ENCODE measurements around the gene GMNN.
"Not testable (repeated sequence)": the region's sequence is repeated elsewhere in the genome, so short reads cannot be mapped to it uniquely, and the experiment has no call there.

The GMNN gene

GRCh38 chr6:24774696-24775519 lies at the start of gene GMNN:
Gene GMNN, plus strand, starts transcription at chr6:24774937. Its CDS starts 2,310 bp downstream, at chr6:24777247.
- peak; percentile 92 for DNase-seq

DNA sequence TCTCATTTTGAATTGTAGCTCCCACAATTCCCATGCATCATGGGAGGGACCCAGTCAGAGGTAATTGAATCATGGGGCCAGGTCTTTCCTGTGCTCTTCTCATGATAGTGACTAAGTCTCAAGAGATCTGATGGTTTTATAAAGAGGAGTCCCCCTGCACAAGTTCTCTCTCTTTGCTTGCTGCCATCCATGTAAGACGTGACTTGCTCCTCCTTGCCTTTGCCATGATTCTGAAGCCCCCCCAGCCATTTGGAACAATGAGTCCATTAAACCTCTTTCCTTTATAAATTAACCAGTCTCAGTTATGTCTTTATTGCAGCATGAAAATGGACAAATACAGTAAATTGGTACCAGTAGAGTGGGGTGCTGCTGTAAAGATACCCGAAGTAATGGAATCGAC lies 44.1 kb upstream of the GMNN start:
- not testable (repeated sequence) for DNase-seq

DNA sequence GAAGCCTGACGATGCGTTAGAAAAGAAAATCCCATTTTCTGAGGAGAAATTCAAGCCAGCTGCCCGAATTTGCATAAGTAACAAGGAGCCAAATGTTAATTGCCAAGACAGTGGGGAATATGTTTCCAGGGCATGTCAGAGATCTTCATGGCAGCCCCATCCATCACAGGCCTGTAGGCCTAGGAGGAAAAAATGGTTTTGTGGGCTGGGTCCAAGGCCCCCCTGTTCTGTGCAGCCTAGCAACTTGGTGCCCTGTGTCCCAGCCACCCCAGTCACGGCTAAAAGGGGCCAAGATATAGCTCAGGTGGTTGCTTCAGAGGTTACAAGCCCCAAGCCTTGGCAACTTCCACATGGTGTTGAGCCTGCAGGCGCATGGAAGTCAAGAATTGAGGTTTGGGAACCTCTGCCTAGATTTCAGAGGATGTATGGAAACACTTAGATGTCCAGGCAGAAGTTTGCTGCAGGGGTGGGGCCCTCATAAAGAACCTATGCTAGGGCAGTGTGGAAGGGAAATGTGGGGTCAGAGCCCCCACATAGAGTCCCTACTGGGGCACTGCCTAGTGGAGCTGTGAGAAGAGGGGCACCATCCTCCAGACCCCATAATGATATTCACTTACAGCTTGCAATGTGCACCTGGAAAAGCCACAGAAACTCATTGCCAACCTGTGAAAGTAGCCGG lies 43.1 kb upstream of the GMNN start:
- DNase-seq, result not testable (repeated sequence)

- no peak for DNase-seq
These were observed 40.6 kb upstream of the GMNN start for GRCh38 chr6:24734166-24734565.

DNA sequence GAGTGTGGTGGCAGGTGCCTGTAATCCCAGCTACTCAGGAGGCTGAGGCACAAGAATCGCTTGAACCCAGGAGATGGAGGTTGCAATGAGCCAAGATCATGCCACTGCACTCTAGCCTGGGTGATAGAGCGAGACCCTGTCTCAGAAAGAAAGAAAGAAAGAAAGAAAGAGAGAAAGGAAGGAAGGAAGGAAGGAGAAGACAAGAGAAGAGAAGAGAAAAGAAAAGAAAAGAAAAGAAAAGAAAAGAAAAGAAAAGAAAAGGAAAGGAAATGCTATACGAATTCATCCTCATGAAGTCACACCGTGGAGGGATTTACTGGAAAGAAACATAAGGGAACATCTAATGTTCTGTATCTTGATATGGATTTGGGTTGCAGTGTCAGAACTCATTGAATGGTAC lies 40.0 kb upstream of the GMNN start:
- DNase-seq, result not testable (repeated sequence)

GRCh38 chr6:24738741-24739140 lies 36.0 kb upstream of the GMNN start:
- no peak for DNase-seq

DNA sequence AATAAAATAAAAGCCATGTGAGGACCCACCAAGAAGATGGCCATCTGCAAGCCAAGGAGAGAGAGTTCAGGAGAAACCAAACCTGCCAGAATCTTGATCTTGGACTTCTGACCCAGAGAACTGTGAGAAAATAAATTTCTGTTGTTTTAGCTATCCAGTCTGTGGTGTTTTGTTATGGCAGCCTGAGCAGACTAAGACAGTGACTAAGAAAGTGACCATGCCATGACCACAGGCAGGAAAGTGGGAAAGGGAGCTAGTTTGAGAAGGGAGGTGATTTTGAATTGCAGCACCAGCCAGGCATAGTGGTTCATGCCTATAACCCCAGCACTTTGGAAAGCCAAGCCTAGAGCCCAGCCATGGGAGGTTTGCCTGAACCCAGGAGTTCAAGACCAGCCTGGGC lies 33.9 kb upstream of the GMNN start:
- no peak for DNase-seq

- DNase-seq, result no peak
These were observed 32.5 kb upstream of the GMNN start for GRCh38 chr6:24742216-24742738.

GRCh38 chr6:24743265-24743943 lies 31.3 kb upstream of the GMNN start:
- DNase-seq, result peak; percentile 18

DNA sequence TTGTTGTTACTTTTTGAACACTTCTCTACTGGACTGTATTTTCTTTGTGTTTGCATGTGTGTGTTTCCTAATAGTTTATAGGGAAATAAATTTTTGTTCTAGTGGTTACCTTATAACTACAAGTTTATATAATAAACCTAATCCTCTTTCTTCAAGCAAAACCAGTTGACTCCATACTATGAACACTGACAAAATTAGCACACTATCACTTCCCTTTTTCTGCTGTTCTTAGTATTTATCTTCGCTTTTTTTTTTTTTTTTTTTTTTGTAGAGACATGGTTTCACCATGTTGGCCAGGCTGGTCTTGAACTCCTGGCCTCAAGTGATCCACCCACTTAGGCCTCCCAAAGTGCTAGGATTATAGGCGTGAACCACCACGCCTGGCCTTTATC lies 30.8 kb upstream of the GMNN start:
- DNase-seq, result no peak

DNA sequence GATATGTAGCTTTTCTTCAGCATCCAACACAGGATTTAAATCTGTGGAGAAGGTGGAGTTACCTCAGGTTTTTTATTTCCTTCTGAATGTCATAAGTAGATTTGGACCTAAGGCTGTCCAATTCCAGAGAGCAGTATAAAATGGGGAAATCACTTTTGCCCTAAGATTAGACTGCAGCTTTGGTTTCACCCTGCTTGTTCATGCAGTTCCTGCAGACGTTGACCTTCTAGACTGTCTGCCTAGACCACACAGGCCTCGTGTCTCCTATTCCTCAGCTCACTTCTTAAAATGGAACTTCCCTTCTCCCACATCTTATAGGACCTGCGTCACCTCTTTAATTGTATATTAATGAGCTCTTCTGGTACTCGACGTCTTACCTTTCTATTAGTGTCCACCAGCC lies 29.8 kb upstream of the GMNN start:
- DNase-seq, result no peak

DNA sequence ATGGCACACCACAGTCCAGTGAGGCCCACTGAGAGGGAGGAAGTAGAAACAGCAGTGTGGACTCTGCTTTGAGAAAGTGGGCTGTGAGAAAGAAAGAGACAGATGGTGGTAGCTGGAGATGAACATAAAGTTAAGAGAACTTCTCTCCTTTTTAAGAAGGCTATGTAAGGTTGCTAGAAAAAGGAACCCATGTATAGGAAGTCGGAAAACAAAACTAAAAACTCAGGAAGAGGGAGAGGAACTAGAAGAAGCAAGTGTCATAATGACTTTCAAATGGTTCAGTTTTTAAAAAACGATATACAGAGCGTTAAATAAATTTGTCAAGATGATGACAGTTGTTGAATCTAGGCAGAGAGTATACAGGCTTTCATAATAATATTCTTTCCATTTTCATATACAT lies 25.4 kb upstream of the GMNN start:
- DNase-seq, result no peak

- not testable (repeated sequence) for DNase-seq
These were observed 23.9 kb upstream of the GMNN start for GRCh38 chr6:24750878-24751277.

- no peak for DNase-seq
These were observed 22.2 kb upstream of the GMNN start for GRCh38 chr6:24752503-24752902.

DNA sequence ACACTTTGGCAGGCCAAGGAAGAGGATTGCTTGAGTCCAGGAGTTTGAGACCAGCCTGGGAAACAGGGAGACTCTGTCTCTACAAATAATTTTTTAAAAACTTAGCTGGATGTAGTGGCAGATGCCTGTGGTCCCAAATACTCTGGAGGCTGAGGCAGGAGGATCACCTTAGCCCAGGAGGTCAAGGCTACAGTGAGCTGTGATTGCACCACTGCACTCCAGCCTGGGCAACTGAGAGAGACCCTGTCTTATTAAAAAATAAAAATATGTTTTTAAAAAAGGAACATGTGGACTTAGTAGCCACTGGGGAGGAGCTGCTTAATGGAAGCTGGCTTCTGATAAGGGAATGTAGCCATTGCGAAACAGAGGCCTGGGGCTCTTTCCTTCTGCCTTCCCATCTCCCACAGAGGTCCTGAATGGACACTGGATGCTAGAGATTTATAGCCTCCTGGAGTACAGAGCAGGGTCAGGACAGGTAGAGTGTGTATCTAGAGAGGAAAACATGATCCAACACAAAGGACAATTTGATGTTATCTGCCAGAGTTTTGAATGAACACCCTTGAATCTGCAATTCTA lies 21.7 kb upstream of the GMNN start:
- DNase-seq, result no peak

DNA sequence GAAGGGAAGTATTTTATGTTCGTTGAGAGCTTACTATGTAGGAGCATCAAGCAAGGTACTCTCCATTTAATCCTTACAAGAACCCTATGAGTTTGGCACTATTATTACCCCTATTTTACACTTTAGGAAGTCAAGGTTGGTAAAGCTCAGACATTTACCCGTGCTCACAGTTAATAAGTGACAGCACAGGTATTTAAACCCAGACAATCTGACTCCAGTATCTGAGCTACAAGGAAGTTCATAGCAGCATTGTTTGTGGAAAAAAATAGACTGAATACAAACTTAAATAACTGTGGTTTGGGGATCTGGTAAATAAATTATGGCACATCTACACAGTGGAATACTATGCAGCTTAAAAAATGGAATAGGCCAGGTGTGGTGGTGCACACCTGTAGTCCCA lies 21.2 kb upstream of the GMNN start:
- no peak for DNase-seq

DNA sequence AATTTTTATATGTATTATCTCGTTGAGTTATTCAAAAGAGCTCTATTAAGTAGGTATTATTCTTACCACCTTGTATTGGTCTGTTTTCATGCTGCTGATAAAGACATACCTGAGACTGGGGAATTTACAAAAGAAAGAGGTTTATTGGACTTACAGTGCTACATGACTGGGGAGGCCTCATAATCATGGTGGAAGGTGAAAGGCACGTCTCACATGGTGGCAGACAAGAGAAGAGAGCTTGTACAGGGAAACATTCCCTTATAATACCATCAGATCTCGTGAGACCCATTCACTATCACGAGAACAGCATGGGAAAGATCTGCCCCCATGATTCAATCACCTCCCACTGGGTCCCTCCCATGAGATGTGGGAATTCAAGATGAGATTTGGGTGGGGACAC lies 20.4 kb upstream of the GMNN start:
- not testable (repeated sequence) for DNase-seq

- DNase-seq, result no peak
These were observed 19.5 kb upstream of the GMNN start for GRCh38 chr6:24755279-24755678.

- no peak for DNase-seq
These were observed 17.1 kb upstream of the GMNN start for GRCh38 chr6:24757611-24758010.

DNA sequence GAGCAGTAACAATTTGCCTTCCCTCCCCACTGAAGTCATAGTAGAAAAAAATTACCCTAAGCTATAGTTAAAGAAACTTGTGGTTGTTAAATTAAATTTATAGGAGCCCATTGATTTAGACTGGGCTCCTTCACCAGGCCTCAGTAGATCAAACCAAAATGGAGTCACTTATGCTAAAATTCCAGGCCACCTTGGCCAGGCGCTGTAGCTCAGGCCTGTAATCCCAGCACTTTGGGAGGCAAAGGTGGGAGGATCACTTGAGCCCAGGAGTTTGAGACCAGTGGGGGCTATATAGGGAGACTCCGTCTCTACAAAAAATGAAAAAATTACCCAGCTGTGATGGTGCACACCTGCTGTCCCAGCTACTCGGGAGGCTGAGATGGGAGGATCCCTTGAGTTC lies 15.0 kb upstream of the GMNN start:
- no peak for DNase-seq

DNA sequence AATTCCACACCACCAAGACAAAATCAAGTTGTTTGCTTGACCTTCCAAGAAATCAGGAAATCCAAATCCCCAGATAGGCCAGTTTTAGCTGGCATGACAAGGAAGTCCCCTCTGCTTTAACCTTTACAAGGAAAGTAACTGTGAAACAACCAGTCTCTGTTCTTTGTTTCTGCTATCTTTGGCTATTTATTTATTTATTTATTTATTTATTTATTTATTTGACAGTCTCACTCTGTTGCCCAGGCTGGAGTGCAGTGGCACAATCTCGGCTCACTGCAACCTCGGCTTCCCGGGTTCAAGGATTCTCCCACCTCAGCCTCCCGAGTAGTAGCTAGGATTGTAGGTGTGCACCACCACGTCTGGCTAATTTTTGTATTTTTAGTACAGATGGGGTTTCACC lies 14.5 kb upstream of the GMNN start:
- DNase-seq, result no peak

GRCh38 chr6:24761193-24761835 lies 13.4 kb upstream of the GMNN start:
- no peak for DNase-seq

DNA sequence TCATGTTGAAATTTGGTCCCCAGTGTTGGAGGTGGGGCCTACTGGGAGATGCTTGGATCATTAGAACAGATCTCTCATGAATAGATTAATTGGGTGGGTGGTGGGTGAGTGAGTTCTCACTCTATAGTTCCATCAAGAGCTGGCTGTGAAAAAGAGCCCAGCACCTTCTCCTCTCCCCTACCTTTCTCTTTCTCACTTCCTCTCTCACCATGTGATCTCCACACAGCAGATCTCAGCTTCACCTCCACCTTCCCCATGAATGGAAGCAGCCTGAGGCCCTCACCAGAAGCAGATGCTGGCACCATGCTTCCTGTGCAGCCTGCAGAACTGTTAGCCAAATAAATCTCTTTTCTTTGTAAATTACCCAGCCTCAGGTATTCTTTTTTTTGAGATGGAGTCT lies 12.9 kb upstream of the GMNN start:
- DNase-seq, result no peak
